Measurements from ENCODE around the gene NSD1. TPM values are rescaled to one million over a fixed set of nuclear protein-coding genes. Genes with fewer than 3 reads are reported as not detected.
A peak's percentile ranks its signal among the peaks of the same experiment; 100 is the strongest.

The NSD1 gene
- total RNA-seq, 4 donors from 2014 or later = 46.4 to 112 (median 50.1) TPM

DNA sequence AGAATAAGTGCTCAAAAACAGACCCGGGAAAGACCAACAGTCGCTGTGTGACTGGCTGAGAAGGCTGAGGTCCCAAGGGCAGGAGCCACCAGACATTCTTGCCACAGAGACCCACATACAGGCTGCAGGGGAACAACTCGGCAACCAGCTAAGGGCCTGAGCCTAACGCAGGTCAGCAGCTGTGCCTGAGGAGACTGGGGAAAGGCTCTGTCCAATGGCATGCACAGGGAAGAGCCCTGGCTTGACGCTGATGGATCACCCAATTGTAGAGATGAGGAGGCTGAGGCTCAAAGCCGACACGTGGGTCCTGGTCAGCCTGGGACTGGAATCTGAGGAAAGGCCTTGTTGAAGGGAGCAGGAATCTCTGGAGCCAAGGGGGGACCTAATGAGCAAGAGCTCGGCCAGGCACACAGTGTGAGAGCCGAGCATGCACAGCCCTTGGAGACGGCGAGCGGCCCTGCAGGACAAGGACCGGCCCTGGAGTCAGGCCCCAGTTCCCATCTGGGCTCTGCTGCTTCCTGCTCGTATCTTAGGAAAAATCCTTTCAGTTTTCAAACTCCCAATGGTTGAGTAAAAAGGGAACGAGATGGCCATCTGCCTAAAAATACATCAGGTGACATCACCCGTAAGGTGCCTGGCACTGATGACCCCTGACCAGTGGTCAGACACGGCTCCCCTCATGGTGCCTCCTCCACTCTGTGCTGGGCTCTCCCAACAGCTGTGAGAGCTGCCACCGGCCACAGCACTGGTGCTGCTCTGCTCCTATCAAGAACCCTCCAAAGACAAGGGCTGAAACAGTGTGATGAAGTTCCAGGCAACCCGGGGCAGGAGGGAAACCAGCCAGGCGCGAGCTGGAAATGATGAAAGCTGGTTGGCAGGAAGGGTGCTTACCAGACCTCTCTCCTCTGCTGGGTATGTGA, 201.5 kb downstream of the NSD1 start:
- no peak overlapping the region for H3K4me3 ChIP-seq
- DNase-seq = peak in 1 of 3 donors; percentile 24
- no peaks in the 10 kb centered on the region for H3K4me1 ChIP-seq
- H3K36me3 ChIP-seq = peaks cover 0 to 94% (median 0%) of the 10 kb centered on the region in 3 donors
- H3K27ac ChIP-seq = no peak overlapping the region
- no peaks in the 10 kb centered on the region for H3K9me3 ChIP-seq
- no peaks in the 10 kb centered on the region for H3K27me3 ChIP-seq
- TF ChIP-seq, protein P1, sequence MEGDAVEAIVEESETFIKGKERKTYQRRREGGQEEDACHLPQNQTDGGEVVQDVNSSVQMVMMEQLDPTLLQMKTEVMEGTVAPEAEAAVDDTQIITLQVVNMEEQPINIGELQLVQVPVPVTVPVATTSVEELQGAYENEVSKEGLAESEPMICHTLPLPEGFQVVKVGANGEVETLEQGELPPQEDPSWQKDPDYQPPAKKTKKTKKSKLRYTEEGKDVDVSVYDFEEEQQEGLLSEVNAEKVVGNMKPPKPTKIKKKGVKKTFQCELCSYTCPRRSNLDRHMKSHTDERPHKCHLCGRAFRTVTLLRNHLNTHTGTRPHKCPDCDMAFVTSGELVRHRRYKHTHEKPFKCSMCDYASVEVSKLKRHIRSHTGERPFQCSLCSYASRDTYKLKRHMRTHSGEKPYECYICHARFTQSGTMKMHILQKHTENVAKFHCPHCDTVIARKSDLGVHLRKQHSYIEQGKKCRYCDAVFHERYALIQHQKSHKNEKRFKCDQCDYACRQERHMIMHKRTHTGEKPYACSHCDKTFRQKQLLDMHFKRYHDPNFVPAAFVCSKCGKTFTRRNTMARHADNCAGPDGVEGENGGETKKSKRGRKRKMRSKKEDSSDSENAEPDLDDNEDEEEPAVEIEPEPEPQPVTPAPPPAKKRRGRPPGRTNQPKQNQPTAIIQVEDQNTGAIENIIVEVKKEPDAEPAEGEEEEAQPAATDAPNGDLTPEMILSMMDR (IDR thresholded peaks at IDR 0.05) = no peak
- no peak for TF ChIP-seq POLR2A (IDR thresholded peaks at IDR 0.05)

DNA sequence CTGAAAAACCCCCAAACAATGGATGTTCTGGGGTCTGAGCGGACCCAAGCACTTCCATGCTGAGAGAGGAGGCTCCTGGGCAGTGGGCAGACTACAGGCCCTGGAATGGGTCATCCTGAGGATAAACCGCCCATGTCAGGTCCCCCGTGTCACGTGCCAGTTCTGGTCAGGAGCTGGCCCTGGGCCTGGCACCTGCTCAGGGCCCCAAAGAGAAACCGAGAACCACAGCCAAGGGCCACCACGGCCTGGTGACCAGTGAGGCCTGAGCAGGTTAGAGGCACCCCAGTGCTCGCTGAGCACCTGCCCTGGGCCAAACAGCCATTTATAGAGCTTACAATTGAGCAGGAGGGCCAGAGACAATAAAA, 202.1 kb downstream of the NSD1 start:
- H3K27me3 ChIP-seq = no peaks in the 10 kb centered on the region
- H3K9me3 ChIP-seq = no peaks in the 10 kb centered on the region
- DNase-seq = peak in 1 of 3 donors; percentile 1
- H3K4me3 ChIP-seq = no peak overlapping the region
- no peak overlapping the region for H3K27ac ChIP-seq
- H3K36me3 ChIP-seq = peaks cover 0 to 88% (median 0%) of the 10 kb centered on the region in 3 donors
- no peaks in the 10 kb centered on the region for H3K4me1 ChIP-seq
- TF ChIP-seq POLR2A (IDR thresholded peaks at IDR 0.05) = no peak
- TF ChIP-seq, protein P1 (IDR thresholded peaks at IDR 0.05) = no peak

DNA sequence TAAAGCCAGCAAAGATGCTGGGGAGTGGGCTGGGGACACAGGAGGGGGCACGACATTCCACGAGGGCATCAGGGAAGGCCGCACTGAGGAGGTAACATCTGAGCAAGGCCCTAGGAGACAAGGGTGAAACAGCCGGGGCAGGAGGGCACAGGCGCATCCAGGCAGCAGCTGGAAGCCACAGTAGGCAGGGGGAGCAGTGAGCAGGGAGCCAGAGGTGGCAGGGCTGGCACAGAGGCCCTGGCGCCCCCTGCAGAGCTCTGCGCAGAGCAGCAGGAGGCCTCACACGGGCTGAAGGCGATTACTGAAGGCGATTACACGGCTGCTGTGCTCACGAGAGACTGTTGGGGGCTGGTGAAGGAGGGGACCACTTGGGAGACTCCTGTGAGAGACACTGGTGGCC, 202.5 kb downstream of the NSD1 start:
- no peaks in the 10 kb centered on the region for H3K4me1 ChIP-seq
- no peak overlapping the region for H3K27ac ChIP-seq
- no peak overlapping the region for H3K4me3 ChIP-seq
- TF ChIP-seq, protein P1 (IDR thresholded peaks at IDR 0.05) = peak in 4 of 6 experiments; percentile 11 to 43 (median 38)
- TF ChIP-seq POLR2A (IDR thresholded peaks at IDR 0.05) = no peak
- no peaks in the 10 kb centered on the region for H3K9me3 ChIP-seq
- H3K36me3 ChIP-seq = peaks cover 0 to 85% (median 0%) of the 10 kb centered on the region in 3 donors
- H3K27me3 ChIP-seq = no peaks in the 10 kb centered on the region
- DNase-seq = peak in 1 of 3 donors; percentile 56

DNA sequence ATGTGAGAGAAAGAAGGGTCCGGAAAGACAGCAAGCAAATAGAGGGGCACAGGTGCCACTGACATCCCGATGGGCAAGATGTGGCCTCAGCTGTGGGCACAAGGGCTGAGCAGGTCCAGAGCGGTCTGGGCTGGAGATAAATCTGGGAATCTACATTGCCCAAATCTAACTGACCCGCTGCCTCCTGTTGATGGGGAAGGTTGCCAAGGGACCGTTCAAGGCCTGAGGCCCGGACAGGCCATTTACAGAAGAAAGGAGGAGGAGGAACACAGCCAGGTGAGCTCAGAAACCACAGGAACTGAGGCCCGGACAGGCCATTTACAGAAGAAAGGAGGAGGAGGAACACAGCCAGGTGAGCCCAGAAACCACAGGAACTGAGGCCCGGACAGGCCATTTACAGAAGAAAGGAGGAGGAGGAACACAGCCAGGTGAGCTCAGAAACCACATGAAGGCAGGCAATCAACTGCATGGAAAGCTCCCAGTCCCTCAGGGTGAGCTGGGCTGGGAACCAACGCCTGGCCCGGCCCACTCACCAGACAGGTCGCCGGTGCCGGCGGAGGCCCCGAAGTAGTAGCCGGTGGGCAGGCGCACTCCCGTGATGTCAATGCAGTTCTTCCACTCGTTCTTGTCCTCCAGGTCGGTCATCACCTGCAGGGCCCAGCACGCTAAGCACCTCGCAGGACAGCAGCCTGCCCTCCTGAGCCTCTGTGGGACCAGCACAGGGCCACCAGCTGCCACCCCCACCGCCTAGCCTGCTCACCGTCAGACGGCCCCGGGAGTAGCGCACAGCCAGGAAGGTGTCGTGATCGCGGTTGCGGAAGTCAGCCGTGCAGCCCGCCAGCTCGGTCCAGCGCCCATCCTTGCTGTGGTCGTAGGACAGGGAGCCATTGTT, 203.3 kb downstream of the NSD1 start:
- no peaks in the 10 kb centered on the region for H3K9me3 ChIP-seq
- H3K27ac ChIP-seq = no peak overlapping the region
- H3K36me3 ChIP-seq = peaks cover 0 to 85% (median 0%) of the 10 kb centered on the region in 3 donors
- H3K4me3 ChIP-seq = no peak overlapping the region
- peak in 1 of 3 donors; percentile 33 for DNase-seq
- no peak for TF ChIP-seq POLR2A (IDR thresholded peaks at IDR 0.05)
- TF ChIP-seq, protein P1 (IDR thresholded peaks at IDR 0.05) = no peak
- H3K27me3 ChIP-seq = no peaks in the 10 kb centered on the region
- H3K4me1 ChIP-seq = no peaks in the 10 kb centered on the region

DNA sequence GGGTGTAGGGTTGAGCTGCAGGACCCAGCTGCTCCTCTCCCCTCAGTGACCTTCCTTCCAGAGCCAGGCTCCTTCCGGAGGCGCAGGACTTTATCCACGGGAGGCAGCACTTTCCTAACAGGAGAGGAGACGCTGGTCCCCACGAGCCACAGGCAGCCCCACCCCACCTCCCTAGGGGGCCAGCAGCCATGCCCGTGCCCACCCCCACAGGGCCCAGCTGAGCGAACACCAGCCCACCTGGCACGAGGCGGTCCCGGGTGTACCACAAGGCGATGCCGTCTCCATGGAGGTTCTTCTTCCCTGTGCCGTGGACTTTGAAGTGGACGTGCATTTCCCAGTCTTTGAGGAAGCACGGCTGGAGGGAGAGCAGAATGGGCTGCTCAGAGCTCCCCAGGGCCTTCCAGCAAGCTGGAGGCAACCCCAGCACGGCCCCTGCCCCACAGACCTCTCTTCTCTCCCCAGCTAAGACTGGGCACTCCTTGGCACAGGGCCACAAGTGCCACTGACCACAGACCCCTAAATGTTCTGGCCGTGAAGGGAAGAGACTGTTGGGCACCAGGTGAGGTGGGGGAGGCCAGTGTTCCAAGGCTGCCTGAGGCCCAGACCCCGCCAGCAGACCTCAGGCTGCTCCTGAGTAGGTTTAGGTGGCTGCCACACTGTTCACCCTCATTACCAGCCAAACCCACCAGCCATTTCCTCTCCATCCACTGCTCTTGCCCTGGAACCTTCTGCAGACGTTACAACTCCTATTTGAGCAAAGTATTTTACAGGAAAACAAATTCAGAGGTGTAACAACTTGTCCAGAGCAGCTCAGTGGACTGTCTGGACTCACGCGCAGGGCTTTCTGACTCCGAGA, 204.9 kb downstream of the NSD1 start:
- Histone ChIP-seq H3K4me1 (no peaks in the 10 kb centered on the region), H3K27ac (no peak overlapping the region), H3K36me3 (peaks cover 0 to 80% (median 0%) of the 10 kb centered on the region in 3 donors), H3K4me3 (no peak overlapping the region), H3K27me3 (no peaks in the 10 kb centered on the region), H3K9me3 (no peaks in the 10 kb centered on the region)
- TF ChIP-seq, protein P1 (IDR thresholded peaks at IDR 0.05) = no peak
- TF ChIP-seq POLR2A (IDR thresholded peaks at IDR 0.05) = no peak
- DNase-seq = peak in 1 of 3 donors; percentile 43
